ENCODE results near the gene SETD6.
A peak's percentile ranks its signal among the peaks of the same experiment; 100 is the strongest.

The SETD6 gene

DNA sequence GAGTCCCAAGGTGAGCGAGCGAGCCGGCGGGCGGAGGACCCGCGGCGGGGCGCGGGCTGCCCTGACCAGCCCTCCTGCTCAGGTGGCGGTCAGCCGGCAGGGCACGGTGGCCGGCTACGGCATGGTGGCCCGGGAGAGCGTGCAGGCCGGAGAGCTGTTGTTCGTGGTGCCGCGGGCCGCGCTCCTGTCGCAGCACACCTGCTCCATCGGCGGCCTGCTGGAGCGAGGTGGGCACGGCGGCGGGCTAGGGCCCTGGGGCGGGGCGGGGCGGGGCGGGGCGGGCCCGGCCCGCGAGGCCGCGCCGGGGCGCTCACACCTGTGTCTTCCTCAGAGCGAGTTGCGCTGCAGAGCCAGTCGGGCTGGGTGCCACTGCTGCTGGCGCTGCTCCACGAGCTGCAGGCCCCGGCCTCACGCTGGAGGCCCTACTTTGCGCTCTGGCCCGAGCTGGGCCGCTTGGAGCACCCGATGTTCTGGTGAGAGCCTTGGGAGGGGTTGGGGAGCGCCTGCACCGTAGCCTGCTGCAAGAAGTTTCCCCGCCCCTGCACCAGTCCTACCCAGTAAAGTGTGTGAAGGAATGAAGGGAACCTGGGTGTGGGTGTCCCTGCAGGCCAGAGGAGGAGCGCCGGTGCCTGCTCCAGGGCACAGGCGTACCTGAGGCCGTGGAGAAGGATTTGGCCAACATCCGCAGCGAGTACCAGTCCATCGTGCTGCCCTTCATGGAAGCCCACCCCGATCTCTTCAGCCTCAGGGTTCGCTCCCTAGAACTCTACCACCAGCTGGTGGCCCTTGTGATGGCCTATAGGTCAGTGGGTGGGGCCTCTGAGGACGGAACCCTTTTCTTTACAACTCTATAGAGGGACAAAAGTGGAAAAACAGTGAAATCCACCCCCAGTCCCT lies 802 bp downstream of the SETD6 start:
- TF ChIP-seq, protein P1, sequence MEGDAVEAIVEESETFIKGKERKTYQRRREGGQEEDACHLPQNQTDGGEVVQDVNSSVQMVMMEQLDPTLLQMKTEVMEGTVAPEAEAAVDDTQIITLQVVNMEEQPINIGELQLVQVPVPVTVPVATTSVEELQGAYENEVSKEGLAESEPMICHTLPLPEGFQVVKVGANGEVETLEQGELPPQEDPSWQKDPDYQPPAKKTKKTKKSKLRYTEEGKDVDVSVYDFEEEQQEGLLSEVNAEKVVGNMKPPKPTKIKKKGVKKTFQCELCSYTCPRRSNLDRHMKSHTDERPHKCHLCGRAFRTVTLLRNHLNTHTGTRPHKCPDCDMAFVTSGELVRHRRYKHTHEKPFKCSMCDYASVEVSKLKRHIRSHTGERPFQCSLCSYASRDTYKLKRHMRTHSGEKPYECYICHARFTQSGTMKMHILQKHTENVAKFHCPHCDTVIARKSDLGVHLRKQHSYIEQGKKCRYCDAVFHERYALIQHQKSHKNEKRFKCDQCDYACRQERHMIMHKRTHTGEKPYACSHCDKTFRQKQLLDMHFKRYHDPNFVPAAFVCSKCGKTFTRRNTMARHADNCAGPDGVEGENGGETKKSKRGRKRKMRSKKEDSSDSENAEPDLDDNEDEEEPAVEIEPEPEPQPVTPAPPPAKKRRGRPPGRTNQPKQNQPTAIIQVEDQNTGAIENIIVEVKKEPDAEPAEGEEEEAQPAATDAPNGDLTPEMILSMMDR (IDR thresholded peaks at IDR 0.05) = no peak
- Histone ChIP-seq H3K27me3 (ENCODE audit: control insufficient read depth, insufficient read depth, low read length) (no peaks in the 10 kb centered on the region), H3K4me1 (peaks cover 6% of the 10 kb centered on the region), H3K4me2 (ENCODE audit: low read length) (peak overlapping the region; percentile 74), H3K4me3 (ENCODE audit: low read depth, low read length) (peak overlapping the region; percentile 69), H2AFZ (peak overlapping the region; percentile 78), H3K9me3 (ENCODE audit: control insufficient read depth, low read length) (no peaks in the 10 kb centered on the region), H3K36me3 (ENCODE audit: control insufficient read depth, insufficient read depth, low read length) (no peaks in the 10 kb centered on the region), H3K27ac (peak overlapping the region; percentile 72), H3K79me2 (no peaks in the 10 kb centered on the region), H3K9ac (no peak overlapping the region)

DNA sequence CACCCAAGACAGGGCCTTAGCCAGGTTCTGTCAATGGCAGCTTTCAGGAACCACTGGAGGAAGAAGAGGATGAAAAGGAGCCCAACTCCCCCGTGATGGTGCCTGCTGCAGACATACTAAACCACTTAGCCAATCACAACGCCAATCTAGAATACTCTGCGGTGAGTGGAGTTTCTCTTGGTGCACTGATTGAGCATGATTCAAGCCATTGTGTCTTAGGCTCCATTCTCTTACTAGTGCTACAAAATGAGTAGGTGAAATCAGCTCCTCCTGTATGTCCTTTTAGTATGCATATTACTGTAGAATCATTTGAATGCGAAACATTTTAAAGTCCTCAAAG lies 1.4 kb downstream of the SETD6 start:
- TF ChIP-seq, protein P1 (IDR thresholded peaks at IDR 0.05) = no peak
- H3K4me2 ChIP-seq (ENCODE audit: low read length) = no peak overlapping the region
- no peak overlapping the region for H3K27ac ChIP-seq
- H3K4me1 ChIP-seq = peaks cover 6% of the 10 kb centered on the region
- no peaks in the 10 kb centered on the region for H3K79me2 ChIP-seq
- no peak overlapping the region for H3K9ac ChIP-seq
- H2AFZ ChIP-seq = no peak overlapping the region
- no peak overlapping the region for H3K4me3 ChIP-seq (ENCODE audit: low read depth, low read length)
- no peaks in the 10 kb centered on the region for H3K9me3 ChIP-seq (ENCODE audit: control insufficient read depth, low read length)
- H3K27me3 ChIP-seq (ENCODE audit: control insufficient read depth, insufficient read depth, low read length) = no peaks in the 10 kb centered on the region
- H3K36me3 ChIP-seq (ENCODE audit: control insufficient read depth, insufficient read depth, low read length) = no peaks in the 10 kb centered on the region

DNA sequence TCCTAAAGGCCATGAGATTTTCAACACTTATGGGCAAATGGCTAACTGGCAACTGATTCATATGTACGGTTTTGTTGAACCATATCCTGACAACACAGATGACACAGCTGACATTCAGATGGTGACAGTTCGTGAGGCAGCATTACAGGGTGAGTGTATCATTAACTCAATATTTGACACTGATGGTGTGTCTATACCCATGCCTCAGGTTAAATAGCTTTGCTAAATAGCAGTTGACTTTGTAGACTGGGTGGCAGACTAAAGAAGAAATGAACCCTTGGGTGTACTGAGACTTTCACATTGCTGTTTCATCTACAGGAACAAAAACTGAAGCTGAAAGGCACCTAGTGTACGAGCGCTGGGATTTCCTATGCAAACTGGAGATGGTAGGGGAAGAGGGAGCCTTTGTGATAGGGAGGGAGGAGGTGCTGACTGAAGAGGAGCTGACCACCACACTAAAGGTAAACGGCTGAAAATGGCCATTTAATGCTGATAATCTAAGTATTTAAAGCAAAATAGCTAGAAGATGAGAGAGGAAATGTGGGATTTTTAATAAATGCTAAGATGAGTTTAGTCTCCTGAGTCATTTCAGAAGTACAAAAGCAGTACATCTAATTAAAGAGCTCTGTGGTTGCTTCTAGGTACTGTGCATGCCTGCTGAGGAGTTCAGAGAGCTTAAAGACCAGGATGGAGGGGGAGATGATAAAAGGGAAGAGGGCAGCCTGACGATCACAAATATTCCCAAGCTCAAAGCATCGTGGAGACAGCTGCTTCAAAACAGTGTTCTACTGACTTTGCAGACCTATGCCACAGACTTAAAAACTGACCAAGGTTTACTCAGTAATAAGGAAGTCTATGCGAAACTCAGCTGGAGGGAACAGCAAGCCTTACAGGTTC lies 3.0 kb downstream of the SETD6 start:
- H3K9me3 ChIP-seq (ENCODE audit: control insufficient read depth, low read length) = no peaks in the 10 kb centered on the region
- no peak overlapping the region for H3K27ac ChIP-seq
- no peaks in the 10 kb centered on the region for H3K27me3 ChIP-seq (ENCODE audit: control insufficient read depth, insufficient read depth, low read length)
- H3K4me1 ChIP-seq = peaks cover 6% of the 10 kb centered on the region
- no peaks in the 10 kb centered on the region for H3K79me2 ChIP-seq
- no peak overlapping the region for H2AFZ ChIP-seq
- H3K4me2 ChIP-seq (ENCODE audit: low read length) = no peak overlapping the region
- H3K9ac ChIP-seq = no peak overlapping the region
- no peaks in the 10 kb centered on the region for H3K36me3 ChIP-seq (ENCODE audit: control insufficient read depth, insufficient read depth, low read length)
- H3K4me3 ChIP-seq (ENCODE audit: low read depth, low read length) = no peak overlapping the region
- TF ChIP-seq, protein P1 (IDR thresholded peaks at IDR 0.05) = no peak

DNA sequence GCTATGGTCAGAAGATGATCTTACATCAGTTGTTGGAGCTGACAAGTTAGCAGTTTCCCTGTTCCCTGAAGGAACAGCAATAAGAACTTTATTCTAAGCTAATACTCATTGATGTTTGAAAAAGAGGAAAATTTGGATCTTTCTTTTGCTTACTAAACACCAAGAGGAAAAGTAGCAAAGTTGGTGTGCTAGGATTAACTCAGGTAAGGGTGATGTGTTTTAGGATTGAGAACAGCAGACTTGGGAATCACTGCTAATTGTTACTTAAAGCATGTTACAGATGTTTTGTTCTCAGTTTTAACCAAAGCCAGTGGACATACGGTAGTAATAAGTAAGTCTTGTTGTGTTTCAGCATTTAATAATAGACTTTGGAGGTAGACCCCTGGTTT lies 3.7 kb downstream of the SETD6 start:
- Histone ChIP-seq H3K9ac (no peak overlapping the region), H3K9me3 (ENCODE audit: control insufficient read depth, low read length) (no peaks in the 10 kb centered on the region), H3K27ac (no peak overlapping the region), H3K4me3 (ENCODE audit: low read depth, low read length) (no peak overlapping the region), H3K79me2 (no peaks in the 10 kb centered on the region), H3K4me1 (peaks cover 6% of the 10 kb centered on the region), H2AFZ (no peak overlapping the region), H3K36me3 (ENCODE audit: control insufficient read depth, insufficient read depth, low read length) (no peaks in the 10 kb centered on the region), H3K4me2 (ENCODE audit: low read length) (no peak overlapping the region), H3K27me3 (ENCODE audit: control insufficient read depth, insufficient read depth, low read length) (no peaks in the 10 kb centered on the region)
- TF ChIP-seq, protein P1 (IDR thresholded peaks at IDR 0.05) = no peak
